ENCODE results near the gene ATP2C1.

The ATP2C1 gene

DNA sequence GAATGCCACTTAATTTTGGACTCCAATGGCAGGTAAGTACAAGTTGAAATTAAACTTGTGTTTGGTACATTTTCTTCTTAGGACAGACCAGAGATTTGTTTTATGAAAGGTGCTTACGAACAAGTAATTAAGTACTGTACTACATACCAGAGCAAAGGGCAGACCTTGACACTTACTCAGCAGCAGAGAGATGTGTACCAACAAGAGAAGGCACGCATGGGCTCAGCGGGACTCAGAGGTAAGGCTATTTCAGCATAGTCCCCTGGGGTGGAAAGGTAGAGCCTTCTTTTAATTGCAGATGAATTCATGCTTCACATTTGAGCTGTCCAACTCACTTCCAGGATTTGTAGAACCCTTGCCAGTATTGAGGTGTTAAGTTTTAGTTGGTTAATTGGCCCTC is 81.4 kb downstream of the ATP2C1 start:
- DNase-seq (ENCODE audit: low read depth) = no peak

DNA sequence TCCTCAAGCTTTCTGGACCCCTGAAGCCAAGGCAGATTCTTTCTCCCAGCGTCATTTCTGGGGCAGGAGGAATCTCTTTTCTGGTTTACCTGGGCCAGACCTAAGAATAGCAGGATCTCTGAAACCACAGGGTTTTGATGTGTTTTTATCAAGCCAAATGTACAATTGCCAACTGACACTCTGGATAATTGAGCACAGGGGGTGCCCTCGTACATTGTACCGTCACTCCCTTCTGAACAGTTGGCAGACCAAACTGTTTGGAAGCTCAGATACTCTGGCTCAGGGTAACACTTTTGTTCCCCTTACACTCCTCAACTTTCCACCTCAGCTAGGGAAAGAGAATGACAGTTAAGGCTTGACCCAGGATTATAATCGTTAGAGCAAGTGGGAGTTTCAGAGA is 82.8 kb downstream of the ATP2C1 start:
- DNase-seq (ENCODE audit: low read depth) = no peak

DNA sequence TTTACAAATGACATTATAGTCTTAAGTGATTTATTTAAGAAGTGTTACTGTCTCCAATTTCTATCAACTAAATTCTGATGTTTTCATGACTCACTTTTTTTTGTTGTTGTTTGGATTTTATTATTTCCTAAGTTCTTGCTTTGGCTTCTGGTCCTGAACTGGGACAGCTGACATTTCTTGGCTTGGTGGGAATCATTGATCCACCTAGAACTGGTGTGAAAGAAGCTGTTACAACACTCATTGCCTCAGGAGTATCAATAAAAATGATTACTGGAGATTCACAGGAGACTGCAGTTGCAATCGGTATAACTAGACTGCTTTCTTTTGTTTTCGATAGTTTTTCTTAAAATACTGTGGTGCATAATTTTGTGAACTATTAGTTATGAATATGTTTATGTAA is 85.2 kb downstream of the ATP2C1 start:
- DNase-seq (ENCODE audit: low read depth) = no peak

DNA sequence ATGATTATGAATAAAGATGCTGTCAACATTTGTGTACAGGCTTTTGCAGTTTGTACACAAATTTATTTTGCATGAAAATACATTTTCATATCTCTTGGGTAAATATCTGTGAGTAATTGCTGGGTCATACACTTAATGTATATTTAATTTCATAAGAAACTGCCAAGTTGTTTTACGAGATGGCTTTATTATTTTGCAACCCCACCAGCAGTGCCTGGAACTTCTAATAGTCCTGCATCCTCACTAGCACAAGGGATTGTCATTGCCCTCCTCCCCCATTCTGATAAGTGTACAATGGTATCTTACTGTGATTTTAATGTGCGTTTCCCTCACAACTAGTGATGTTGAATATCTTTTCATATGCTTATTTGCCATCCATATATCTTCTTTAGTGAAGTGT is 87.6 kb downstream of the ATP2C1 start:
- no peak for DNase-seq (ENCODE audit: low read depth)

DNA sequence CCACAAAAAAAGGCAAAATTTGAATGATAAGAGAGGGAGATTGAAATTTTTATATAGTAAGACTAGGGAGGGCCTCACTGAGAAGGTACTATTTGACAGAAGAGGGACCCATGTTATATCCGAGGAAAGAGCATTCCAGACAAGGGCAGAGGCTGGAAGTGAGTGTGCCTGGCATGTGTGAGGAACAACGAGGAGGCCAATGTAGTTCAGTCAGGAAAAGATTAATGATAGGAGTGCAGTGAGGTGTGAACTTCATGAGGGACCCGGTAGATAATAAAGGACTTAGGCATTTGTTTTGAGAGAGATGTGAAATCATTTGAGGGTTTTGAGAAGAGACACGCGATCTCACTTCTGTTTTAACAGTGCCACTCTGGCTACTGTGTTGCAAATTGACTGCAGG is 96.4 kb downstream of the ATP2C1 start:
- no peak for DNase-seq (ENCODE audit: low read depth)

DNA sequence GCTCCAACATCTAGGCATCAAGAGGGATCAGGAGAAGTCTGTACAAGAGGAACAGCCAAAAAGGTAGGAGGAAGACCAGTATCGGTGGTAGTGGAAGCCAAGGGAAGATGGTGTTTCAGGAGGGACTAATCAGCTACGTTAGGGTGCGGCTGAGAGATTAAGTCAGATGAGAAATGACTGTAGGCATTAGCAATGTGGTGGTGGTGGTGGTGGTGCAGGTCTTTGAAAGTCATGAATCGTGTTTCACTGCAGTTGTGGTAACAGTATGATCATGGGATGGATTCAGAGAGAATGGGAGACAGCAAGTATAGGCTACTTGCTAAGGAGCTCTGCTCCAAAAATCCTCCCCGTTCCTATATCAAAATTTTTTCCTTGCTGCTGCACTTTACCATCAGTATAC is 97.2 kb downstream of the ATP2C1 start:
- DNase-seq (ENCODE audit: low read depth) = no peak

DNA sequence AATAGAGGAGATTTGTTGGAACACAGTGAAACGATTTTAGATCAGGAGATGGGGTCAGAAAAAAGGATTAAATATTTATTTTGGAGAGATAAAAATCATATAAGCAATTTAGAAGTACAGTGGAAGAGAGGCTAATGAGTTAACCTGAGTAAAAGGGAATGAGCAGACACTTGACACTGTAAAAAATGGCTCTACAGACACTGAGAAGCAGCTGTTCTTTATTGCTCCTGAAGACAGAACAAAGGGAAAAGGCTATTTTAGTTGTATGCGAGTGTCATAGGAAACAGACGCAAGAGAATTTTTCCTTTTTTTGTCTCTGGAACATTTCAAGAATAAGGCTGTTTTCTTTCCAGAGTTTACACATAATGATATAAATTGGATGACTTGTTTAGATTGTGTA is 98.5 kb downstream of the ATP2C1 start:
- DNase-seq (ENCODE audit: low read depth) = no peak

DNA sequence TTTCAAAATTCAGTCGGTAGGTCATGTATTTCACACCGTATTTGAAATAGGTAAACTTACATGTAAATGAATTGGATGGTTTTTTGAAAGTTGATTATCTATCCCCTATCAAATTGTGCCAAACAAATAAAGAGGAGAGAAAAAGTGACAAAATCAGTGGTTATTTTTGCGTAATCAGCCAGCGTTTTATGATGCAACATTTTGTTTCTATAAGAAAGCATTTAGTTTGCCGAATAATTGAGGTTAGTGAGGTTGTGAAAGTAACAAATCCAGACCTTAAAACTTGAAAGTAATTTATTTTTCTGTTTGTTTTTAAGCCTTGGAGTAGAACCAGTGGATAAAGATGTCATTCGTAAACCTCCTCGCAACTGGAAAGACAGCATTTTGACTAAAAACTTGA is 103.4 kb downstream of the ATP2C1 start:
- DNase-seq (ENCODE audit: low read depth) = no peak

DNA sequence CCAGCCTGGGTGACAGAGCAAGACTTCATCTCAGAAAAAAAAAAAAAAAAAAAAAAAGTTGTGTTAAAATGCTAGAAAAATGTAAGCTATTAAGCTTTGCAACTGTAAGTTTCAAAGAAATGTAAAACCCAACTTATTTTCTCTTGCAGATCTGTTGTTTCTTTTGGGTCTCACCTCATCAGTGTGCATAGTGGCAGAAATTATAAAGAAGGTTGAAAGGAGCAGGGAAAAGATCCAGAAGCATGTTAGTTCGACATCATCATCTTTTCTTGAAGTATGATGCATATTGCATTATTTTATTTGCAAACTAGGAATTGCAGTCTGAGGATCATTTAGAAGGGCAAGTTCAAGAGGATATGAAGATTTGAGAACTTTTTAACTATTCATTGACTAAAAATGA is 107.2 kb downstream of the ATP2C1 start:
- DNase-seq (ENCODE audit: low read depth) = no peak

DNA sequence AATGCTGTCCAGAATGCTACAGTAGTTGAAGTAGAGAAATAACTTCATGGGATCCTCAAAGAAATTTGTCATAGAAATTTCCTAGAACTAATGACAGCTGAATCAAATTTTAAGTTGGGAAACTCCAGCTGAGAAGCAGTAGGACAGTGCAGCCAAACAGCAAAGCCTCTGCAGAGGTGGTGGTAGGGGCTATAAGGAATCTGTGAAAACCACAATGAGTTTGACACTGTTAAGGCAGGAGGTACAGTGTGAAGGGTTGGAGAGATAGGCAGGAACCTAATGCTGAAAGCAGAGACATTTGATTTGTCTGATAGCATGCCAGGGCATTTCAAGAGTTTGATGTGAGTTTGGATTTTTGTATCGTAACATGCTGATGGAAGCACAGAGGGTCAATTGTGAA is 110.7 kb downstream of the ATP2C1 start:
- DNase-seq (ENCODE audit: low read depth) = no peak

DNA sequence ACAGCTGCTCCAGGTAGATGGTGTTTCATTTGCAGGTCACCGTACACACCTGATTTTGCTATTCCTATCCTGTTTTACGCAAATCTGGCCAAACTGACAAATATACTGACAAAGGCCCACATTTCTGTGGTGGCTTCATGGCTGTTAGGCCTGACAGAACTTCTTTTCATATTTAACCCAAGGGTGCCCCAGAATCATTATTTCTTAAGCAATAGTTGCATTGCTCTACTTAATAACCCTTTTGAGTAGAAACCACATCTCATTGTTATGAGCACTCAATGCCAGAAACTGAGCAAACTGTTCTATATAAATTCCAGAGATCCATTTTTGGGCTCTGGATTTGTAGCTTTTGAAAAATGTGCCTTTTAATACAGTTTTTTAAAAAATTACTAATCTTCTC is 113.4 kb downstream of the ATP2C1 start:
- no peak for DNase-seq (ENCODE audit: low read depth)

DNA sequence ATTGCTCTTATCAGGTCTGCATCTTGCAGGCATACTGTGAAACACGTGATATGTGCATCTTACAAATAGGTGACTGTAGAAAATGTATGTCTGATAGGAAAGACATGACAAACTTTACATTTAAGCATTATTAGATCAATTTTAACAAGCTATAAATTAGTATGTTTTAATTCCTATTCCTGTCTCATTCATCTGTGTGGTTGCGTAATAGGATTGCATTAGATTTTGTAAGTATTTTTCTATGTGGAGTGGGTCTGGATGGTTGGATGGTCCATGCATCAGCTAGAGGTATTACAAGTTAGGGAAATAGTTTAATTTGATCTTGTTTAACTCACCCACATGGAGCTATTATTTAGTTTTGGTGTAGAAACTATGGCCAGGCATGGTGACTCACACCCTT is 113.9 kb downstream of the ATP2C1 start:
- DNase-seq (ENCODE audit: low read depth) = no peak

DNA sequence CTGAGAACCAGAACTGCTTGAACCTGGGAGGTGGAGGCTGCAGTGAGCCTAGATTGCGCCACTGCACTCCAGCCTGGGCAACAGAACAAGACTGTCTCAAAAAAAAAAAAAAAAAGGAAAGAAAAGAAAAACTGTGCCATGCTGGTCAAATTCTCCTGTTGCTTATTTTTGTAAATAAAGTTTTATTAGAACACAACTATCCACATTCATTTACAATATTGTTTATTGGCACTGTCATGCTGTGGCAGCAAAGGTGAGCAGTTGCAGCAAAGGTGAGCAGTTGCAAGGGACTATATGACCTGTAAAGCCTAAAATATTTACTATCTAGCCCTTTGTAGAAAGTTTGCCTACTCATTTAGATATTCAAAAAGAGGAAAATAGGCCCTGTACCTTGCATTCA is 114.4 kb downstream of the ATP2C1 start:
- DNase-seq (ENCODE audit: low read depth) = no peak

DNA sequence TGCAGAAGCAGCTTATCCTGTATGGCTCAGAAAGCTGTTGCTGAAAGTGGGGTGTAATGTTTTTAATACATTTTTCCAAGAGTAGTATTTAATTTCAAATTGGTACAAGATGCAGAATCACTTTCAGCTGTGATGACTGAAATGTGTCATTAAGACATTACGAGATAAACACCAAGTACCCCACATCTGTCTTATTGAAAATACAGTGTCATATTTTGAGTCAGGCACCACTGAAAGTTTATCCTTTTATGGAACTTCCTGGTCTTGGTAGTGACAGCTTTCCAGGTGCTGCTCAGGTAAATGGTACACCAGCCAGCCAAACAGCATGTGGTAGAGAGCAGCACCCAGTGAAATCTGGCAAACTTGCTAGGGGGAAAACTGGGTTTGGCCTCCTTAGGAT is 115.8 kb downstream of the ATP2C1 start:
- DNase-seq (ENCODE audit: low read depth) = no peak

DNA sequence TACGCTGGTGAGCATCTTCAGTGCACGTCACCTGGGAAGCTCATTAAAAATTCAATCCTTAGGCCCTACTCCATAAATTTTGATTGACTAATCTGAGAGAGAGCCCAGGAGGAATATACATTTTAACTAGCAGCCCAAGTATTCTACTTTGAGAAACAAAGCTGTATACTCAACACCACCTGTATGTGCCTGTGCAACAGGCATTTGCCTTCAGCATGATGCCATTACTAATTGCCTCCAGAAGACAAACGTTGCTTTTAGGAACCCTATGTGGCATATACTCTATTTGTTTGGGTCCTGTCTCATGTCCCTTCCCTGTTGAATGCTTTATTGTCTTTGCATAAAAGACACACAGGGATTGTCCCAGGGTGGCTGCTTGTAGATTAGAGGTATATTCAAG is 125.1 kb downstream of the ATP2C1 start:
- no peak for DNase-seq (ENCODE audit: low read depth)

DNA sequence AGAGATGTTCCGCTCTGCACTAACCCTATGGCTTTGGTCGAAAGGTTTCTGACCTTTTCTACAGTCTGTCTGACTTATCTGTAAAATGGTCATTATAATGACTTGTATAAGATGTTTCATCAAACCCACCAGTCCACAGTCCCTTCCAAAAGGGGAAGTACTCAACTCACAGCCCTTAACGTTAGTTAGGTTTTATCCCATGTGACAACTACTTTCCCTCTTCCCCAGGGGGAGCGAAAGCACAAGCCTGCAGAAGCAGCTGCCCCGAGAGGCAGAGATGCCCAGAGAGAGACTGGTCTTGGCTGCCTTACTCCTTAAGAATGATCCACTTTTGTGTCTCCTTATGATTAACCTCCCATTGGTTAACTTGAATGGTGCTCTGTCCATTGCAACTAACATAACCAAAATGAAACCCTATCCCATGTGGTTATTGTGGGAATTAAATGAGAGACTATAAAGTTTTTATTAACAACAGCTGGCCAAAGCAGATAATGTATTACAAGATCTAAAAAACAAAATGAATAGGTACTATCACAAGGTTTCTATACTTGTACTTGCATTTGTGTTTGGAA is 126.3 kb downstream of the ATP2C1 start:
- DNase-seq (ENCODE audit: low read depth) = no peak

DNA sequence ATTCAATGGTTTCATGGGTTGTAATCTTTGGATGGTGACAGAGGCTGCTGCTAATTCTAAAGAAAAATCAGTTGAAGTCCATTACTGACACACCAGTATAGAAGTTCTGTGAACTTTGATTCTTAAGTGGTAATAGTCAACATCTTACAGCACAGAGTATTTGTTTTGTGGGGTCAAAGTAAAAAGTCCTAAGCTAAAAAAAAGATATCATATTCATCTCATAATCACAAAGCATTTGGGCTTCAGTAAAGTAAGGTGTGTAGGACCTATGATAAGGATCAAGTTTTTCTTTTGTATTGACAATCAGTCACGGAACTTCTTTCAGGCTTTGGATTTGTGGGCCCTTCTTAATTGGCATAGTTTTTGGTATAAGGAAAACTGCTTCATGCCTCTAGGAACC is 131.7 kb downstream of the ATP2C1 start:
- no peak for DNase-seq (ENCODE audit: low read depth)

DNA sequence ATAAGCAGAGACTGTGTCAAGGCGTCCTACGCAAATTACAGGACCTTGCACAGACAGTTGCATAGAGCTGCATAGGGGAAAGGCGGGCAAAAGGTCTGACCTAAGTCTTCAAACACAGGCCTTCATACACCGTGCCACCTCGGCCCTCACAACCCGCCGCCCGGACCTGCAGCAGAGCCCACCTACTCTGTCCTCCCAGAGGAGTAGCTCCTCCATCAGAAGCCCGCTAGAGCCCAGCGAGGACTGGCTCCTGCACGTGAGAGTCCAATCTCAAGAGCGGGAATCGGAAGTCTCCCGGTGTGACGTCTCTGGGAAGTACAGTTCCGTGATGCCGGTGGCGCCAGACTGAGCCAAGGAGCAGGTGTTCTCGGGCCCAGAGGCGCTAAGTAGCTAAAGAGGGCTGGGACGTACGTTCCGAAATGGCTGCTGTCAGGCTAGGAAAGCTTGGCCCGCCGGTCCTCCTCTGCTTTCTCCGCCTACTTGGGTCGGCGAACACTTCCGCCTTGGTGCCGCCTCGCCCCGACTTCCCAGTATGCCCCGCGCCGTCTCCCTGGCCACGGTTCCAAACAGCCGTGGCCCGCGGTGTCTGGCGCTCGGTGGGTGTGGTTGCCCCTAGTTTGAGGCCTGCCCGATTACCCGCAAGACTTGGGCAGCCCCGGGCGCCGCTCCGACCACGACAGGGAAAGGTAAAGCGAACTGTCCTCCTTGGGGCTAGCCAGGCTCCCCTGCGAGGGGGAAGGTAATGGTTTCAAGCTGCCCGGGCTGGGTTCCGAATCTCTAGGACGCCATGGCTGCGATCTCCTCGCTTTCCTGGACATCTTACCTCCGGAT is 132.7 kb downstream of the ATP2C1 start, which contains the start of the genes ASTE1 and NEK11:
ASTE1 (minus strand) TSS at position 505 of the 831 bp plus-strand sequence. CDS start 1,519 bp downstream, outside the sequence.
NEK11 (plus strand) TSS at position 557 of the 831 bp plus-strand sequence. CDS start 2,832 bp downstream, outside the sequence.
- peak; percentile 86 for DNase-seq (ENCODE audit: low read depth)

DNA sequence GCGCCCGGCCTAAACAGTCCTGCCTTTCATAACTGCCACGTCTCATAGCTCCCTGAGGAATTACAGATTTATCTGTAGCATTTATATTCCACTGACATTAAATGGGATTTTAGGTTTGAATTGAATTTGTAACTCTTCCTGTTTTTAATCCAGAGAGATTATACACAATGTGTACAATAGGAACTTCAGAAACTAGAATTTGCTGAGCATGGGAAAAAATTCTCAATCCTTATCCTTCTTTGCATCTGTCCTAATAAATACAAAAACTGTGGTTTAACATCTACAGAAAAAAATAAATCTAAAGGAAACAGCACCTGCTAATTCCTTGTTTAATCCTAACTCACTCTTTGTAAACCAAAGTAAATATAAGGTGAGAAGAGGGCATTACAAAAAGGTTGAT is 135.0 kb downstream of the ATP2C1 start:
- no peak for DNase-seq (ENCODE audit: low read depth)

DNA sequence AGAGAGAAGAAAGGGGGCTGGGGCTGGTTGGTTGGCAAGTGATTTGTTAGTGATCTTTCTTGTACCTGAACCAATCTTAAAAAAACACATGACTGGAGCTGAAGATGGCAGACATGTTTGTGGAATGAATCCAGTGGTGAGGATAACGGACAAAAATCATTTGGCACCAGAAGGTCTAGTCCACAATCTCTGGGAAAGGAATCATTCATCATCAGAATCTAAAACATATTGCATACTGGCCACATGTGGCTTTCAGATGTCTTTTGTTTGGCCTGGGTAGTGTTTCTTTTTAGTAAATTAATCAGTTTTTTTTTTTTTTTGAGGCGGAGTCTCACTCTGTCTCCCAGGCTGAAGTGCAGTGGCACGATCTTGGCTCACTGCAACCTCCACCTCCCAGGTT is 137.8 kb downstream of the ATP2C1 start:
- DNase-seq (ENCODE audit: low read depth) = no peak

DNA sequence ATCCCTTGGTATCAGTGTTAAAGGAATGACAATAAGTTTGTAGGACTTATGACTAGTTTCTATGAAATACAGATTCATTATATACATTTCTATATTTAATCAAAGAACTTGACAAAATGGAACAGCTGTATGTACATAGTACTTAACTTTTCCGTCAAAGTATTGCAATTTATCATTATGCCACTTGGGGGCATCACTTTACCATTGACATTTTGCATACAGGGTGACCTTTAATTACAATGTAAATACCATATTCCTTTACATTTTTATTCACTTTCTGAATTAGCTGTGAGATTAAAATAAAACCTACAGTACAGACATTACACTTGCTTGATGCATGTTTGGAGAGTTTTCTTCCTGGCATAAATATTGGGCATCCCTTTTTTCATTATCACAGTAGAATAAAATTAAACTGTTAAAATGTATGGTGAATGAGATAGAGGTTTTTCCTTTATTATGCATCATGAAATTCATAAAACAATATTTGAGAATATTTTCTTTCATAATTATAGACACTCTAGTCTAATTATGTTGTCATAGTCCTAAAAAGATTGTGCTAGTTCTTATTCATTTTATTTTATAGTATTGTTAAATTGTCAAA is 139.7 kb downstream of the ATP2C1 start:
- no peak for DNase-seq (ENCODE audit: low read depth)

DNA sequence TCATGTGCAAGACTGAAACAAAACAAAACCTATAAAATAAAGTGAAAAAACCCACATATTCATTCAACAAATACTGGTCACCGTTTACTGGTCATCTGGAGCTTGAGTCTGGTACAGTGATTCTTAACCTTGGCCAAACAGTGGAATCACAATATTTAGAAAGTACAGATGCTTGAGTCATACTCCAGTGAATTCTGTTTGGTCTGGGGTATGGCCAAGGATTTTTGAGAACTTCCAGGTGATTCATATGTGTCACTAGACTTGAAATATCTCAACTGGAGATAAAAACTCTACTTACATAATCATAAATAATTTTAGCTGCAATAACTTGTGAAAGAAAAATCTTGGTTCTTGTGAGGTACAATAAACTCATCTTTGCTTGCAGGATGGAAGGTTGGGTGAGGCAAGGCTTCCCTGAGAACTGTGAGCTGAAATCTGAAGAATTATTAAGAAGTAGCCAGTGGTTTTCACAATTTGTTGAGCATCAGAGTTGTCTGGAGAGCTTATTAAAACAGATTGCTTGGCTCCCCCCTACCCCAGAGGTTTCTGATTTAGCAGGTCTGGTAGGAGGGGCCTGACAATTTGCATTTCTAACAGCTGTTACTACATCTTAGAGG is 142.4 kb downstream of the ATP2C1 start:
- DNase-seq (ENCODE audit: low read depth) = no peak

DNA sequence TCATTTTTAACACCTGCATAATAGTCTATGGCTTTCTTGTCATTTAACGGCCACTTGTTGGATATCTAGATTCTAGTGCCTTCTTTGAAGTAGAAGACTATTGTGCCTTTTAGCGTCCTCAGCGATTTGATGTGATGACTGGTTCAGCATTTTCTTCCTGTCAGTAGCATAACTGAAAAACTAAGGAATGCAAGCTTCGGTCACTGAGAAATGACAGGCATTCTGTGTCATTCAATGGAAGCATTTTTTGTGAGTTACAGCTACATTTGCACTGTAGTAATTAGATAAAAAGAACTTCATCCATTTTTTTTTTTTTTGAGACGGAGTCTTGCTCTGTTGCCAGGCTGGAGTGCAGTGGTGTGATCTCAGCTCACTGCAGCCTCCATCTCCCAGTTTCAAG is 143.1 kb downstream of the ATP2C1 start:
- no peak for DNase-seq (ENCODE audit: low read depth)
